Esophagus (tissue), 2 donors: Measurements from ENCODE around the gene AKAP1. TPM values are rescaled to one million over a fixed set of nuclear protein-coding genes. Genes with fewer than 3 reads are reported as not detected.

Source experiments
- H3K27ac ChIP-seq, 2 donors: one replicate each; pipeline ENCODE4 v1.5.1; 2013; ENCODE audit warnings: low read depth in 2 of 2, mild to moderate bottlenecking in 2 of 2, inconsistent platforms in 1 of 2, low read length in 1 of 2, moderate library complexity in 1 of 2
- H3K27me3 ChIP-seq, 2 donors: one replicate each; pipeline ENCODE4 v1.6.1; 2013; ENCODE audit warnings: low read length in 2 of 2, control low read depth in 1 of 2, mild to moderate bottlenecking in 1 of 2; ENCODE audit not compliant: insufficient read depth in 2 of 2, control insufficient read depth in 1 of 2
- H3K36me3 ChIP-seq, 2 donors: one replicate each; pipeline ENCODE4 v1.6.1; 2013; ENCODE audit warnings: low read length in 1 of 2; ENCODE audit not compliant: control insufficient read depth in 2 of 2, insufficient read depth in 2 of 2
- H3K4me1 ChIP-seq, 2 donors: one replicate each; pipeline ENCODE4 v1.6.1; 2013; ENCODE audit warnings: low read length in 1 of 2; ENCODE audit not compliant: control insufficient read depth in 2 of 2, insufficient read depth in 2 of 2
- H3K4me3 ChIP-seq, 2 donors: one replicate each; pipeline ENCODE4 v1.5.1; 2013; ENCODE audit warnings: low read length in 2 of 2, mild to moderate bottlenecking in 2 of 2, low read depth in 1 of 2, moderate library complexity in 1 of 2
- H3K9me3 ChIP-seq, 2 donors: one replicate each; pipeline ENCODE4 v1.6.1; 2013; ENCODE audit warnings: mild to moderate bottlenecking in 2 of 2, low read depth in 1 of 2, low read length in 1 of 2, moderate library complexity in 1 of 2; ENCODE audit not compliant: control insufficient read depth in 2 of 2, insufficient read depth in 1 of 2
- WGBS, 2 donors: extraction: QIAGEN DNeasy Blood & Tissue Kit; methylation state at CpG; one replicate each; pipeline ENCODE4 v1.1.7; 2013; 5-methylcytosine and 5-hydroxymethylcytosine counted together
- polyA plus RNA-seq, 2 donors: library from polyadenylated mRNA; stranded (reverse); fragments of 200-250 nt; gene quantifications; one replicate each; pipeline ENCODE4 v1.2.3, GENCODE V29; 2013
- donor health status: healthy with polysubstance abuse.
- donor health status: Bipolar disorder and iron deficiency.

AKAP1 gene
- polyA plus RNA-seq, 2 donors, result 15.1 to 27.8 TPM

DNA sequence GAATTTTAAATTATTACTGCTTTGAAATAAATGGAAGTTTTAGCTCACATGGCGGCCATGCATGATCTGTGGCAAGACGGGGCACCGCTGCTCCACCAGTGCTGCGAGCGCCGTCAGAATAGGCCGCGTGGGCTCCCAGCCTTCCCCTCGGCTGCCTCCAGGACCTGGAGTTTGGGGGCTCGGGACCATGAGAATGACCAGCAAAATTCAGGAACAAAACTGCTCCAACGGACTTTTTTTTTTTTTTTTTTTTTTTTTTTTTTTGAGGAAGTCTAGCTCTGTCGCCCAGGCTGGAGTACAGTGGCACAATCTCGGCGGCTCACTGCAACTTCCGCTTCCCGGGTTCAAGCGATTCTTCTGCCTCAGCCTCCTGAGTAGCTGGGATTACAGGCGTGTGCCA is 38.3 kb upstream of the AKAP1 start:
- Histone ChIP-seq H3K36me3 (no peaks in the 10 kb centered on the region), H3K27me3 (no peaks in the 10 kb centered on the region), H3K9me3 (no peaks in the 10 kb centered on the region), H3K4me1 (peaks cover 0 to 13% of the 10 kb centered on the region in 2 donors), H3K27ac (no peak overlapping the region), H3K4me3 (no peak overlapping the region)
- WGBS, 2 donors, result 81 to 84% methylated on average over 17 to 18 of the region's 18 CpGs

DNA sequence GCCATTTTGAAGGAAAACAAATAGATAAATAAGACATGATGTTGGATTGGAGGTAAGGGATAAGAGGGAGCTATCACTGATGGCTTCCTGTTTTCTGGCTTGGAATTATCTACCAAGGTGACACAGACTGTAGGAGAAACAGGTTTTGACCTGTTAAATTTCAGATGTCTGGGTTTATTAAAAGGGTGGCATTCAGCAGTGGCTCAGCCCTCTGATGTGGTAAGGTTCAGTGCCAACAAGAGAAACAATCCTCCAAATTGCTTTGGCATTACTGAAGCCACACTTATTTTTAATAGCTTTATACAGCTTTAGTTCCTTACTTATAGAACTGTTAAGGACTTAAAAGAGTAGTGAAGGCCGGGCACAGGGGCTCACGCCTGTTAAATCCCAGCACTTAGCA is 37.0 kb upstream of the AKAP1 start:
- H3K4me1 ChIP-seq, result peaks cover 0 to 13% of the 10 kb centered on the region in 2 donors
- H3K27me3 ChIP-seq, result no peaks in the 10 kb centered on the region
- 65 to 77% methylated on average over 2 of the region's 2 CpGs for WGBS, 2 donors
- H3K27ac ChIP-seq, result peak overlapping the region in 1 of 2 donors; percentile 22
- no peaks in the 10 kb centered on the region for H3K9me3 ChIP-seq
- no peaks in the 10 kb centered on the region for H3K36me3 ChIP-seq
- no peak overlapping the region for H3K4me3 ChIP-seq

DNA sequence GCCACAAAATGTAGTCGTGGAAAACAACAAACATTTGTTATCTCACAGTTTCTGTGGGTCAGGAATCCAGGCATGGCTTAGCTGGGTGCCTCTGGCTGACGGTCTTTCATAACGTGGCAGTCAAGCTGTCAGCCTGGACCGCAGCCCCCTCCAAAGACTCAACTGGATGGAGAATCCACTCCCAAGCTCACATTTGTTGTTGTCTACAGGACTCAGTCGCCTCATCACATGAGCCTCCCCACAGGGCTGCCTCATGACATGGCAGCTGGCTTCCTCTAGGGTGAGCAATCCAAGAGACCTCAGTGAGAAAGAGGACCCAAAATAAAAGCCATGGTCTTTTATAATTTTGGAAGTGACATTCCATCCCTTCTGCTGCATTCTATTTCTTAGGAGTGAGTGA is 34.7 kb upstream of the AKAP1 start:
- no peaks in the 10 kb centered on the region for H3K36me3 ChIP-seq
- peaks cover 0 to 11% of the 10 kb centered on the region in 2 donors for H3K4me1 ChIP-seq
- WGBS, 2 donors, result 82 to 85% methylated on average over 5 of the region's 5 CpGs
- no peaks in the 10 kb centered on the region for H3K27me3 ChIP-seq
- no peak overlapping the region for H3K27ac ChIP-seq
- no peaks in the 10 kb centered on the region for H3K9me3 ChIP-seq
- no peak overlapping the region for H3K4me3 ChIP-seq

DNA sequence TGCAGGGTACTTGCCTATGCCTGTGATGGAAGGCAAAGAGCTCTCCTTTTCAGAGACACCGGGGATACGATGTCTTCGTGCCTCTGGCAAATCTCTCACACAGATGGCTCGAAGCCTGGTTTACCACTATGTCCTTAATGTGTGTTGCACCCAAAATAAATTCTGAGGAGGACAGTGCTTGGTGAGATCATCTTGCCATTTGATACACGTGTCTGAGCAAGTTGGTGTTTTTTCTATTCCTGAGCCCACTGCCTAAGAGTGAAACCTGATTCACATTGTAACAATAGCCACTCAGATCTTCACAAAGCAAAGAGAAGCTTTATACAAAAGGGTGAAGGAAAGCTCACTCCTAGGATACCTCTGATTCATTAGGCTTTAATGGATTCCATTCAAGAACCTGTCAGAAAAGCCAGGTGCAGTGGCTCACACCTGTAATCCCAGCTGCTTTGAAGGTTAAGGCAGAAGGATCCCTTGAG is 33.1 kb upstream of the AKAP1 start:
- Histone ChIP-seq H3K9me3 (no peaks in the 10 kb centered on the region), H3K4me3 (no peak overlapping the region), H3K27me3 (no peaks in the 10 kb centered on the region), H3K27ac (peak overlapping the region; percentile 18 to 76), H3K4me1 (peaks cover 0 to 4% of the 10 kb centered on the region in 2 donors), H3K36me3 (no peaks in the 10 kb centered on the region)
- 38 to 61% methylated on average over 5 of the region's 5 CpGs for WGBS, 2 donors

DNA sequence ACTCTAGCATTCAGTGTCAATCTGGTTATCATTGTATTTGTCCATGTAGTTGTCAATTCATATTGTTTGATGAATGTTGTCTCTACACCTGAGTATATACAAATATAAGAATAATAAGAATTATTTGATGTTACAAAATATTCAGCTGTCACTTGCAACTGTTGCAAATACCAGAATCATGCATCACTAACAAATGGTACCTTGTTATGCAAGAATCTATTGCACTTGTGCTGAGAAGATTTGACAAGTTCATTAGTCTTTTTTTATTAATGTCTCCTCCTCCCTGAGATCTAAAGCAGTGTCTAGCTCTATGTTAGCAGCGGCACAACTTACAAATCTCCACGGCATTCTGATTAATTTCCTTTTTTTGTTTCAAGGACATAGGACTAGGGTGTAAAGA is 22.2 kb upstream of the AKAP1 start:
- Histone ChIP-seq H3K4me3 (no peak overlapping the region), H3K27me3 (no peaks in the 10 kb centered on the region), H3K27ac (no peak overlapping the region), H3K4me1 (no peaks in the 10 kb centered on the region), H3K9me3 (no peaks in the 10 kb centered on the region), H3K36me3 (no peaks in the 10 kb centered on the region)
- 78 to 84% methylated on average over 2 of the region's 2 CpGs for WGBS, 2 donors

DNA sequence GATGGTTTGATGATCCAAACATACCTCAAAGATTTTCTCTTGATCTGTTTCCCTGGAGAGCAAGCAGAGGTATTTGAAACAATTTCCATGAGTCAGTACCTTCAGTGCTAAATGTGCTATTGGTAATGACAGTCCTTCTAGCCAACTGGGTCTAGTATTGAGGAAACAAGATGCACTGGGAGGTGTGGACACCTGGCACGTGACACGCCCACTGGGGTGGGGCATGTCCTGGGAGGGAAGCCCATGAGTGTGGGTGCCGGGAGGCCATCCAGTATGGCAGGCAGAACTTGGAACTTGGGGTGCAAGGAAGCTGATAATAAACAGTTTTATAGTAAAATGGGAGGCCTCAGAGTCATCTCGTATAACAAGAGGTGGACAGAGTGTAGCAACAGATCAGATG is 17.9 kb upstream of the AKAP1 start:
- Histone ChIP-seq H3K27me3 (no peaks in the 10 kb centered on the region), H3K27ac (no peak overlapping the region), H3K4me3 (no peak overlapping the region), H3K9me3 (no peaks in the 10 kb centered on the region), H3K4me1 (no peaks in the 10 kb centered on the region), H3K36me3 (no peaks in the 10 kb centered on the region)
- WGBS, 2 donors, result 69 to 72% methylated on average over 4 of the region's 4 CpGs

DNA sequence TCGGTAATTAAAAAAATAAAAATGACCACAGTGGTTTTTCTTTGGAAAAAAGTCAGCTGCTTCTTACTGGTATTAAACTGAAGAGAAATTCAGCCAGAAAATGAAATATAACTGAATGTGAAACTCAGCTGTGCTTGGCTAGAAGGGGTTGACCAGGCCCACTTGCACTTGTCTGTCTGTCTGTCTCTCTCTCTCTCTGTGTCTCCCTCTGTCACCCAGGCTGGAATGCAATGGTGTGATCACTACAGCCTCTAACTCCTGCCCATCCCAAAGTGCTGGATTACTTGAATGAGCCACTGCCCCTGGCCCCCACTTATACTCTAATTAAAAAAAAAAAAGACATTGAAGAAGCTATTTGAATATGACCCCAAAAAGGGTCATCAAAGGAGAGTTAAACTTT is 17.3 kb upstream of the AKAP1 start:
- H3K4me1 ChIP-seq, result no peaks in the 10 kb centered on the region
- H3K27me3 ChIP-seq, result no peaks in the 10 kb centered on the region
- H3K36me3 ChIP-seq, result no peaks in the 10 kb centered on the region
- no peak overlapping the region for H3K4me3 ChIP-seq
- no peaks in the 10 kb centered on the region for H3K9me3 ChIP-seq
- WGBS, 2 donors, result 80% methylated on average over 1 of the region's 1 CpG
- no peak overlapping the region for H3K27ac ChIP-seq

DNA sequence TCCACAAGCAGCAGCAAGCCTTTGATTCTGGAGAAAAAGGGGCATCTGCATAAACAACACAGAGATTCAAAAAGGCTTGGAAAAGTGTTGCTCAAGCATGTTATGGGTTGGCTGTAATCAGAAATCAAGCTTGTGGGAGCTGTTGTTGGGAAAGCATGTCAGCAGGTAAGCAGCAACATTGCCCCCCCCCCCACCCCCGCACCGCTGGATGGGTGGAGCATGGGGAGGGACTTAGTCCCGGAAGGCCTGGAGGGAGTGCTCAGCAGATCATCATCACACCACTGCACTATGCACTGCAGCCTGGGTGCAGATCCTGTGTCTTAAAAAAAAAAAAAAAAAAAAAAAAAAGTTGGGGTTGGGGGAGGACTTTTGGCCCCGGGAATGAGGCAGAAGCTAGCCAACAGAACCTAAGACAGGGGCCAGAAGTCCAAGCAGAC is 16.8 kb upstream of the AKAP1 start:
- H3K4me1 ChIP-seq, result no peaks in the 10 kb centered on the region
- 18 to 28% methylated on average over 4 of the region's 4 CpGs for WGBS, 2 donors
- H3K36me3 ChIP-seq, result no peaks in the 10 kb centered on the region
- H3K27me3 ChIP-seq, result no peaks in the 10 kb centered on the region
- H3K4me3 ChIP-seq, result no peak overlapping the region
- H3K9me3 ChIP-seq, result no peaks in the 10 kb centered on the region
- H3K27ac ChIP-seq, result peak overlapping the region in 1 of 2 donors; percentile 26

DNA sequence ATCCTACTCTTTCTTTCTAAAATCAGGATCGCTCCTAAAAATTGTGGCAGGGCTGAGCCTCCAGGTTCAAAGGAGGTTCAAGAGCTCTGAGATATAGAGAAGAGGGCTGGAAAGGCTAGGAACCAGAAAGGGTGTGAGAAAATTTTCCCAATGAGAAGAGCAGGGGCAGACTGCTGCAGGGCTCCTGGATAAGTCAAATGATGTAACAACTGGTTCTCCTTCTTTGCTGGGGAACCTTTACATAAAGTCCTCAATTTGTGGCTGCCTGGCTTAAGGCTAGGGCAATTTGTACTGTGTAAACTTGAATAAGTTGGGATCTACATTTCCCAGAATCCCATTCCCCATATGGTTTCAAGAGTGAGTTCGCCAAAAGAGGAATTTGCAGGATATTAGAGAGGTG is 16.3 kb upstream of the AKAP1 start:
- H3K4me1 ChIP-seq, result no peaks in the 10 kb centered on the region
- no peaks in the 10 kb centered on the region for H3K36me3 ChIP-seq
- H3K27ac ChIP-seq, result peak overlapping the region in 1 of 2 donors; percentile 26
- 89 to 92% methylated on average over 2 of the region's 2 CpGs for WGBS, 2 donors
- no peaks in the 10 kb centered on the region for H3K9me3 ChIP-seq
- no peaks in the 10 kb centered on the region for H3K27me3 ChIP-seq
- H3K4me3 ChIP-seq, result no peak overlapping the region
